Dermis blood vessel endothelial cell (primary cell): ENCODE measurements around the gene ASH1L. TPM values are rescaled to one million over a fixed set of nuclear protein-coding genes. Genes with fewer than 3 reads are reported as not detected.

Experiments
- DNase-seq: peaks from one replicate; pipeline ENCODE4 v3.0.0; 2010
- total RNA-seq: library from RNA; depleted of rRNA; stranded (reverse); fragments of >200 nt; gene quantifications from 2 replicates; pipeline ENCODE4 v1.2.3, GENCODE V29; 2014

The ASH1L gene
- total RNA-seq, 1 donor from 2014 or later, result 24.2 TPM

- no peak for DNase-seq
These were observed 236.0 kb downstream of the ASH1L start for GRCh38 chr1:155326631-155327037.

- DNase-seq, result no peak
These were observed 236.5 kb downstream of the ASH1L start for GRCh38 chr1:155326020-155326526.

DNA sequence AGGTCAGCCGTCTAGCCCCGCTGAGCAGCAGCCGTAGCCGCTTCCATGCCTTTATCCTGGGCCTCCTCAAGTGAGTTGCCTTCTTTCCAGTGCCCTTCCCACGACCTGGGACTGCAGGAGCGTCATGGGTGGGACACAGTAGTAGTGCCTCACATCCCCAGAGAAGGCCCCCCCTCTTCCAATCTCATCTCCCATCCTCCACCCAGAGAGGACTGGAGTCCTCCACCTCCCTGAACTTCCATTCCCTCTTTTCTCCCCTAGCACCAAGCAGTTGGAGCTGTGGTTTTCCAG lies 237.1 kb downstream of the ASH1L start:
- DNase-seq, result no peak

DNA sequence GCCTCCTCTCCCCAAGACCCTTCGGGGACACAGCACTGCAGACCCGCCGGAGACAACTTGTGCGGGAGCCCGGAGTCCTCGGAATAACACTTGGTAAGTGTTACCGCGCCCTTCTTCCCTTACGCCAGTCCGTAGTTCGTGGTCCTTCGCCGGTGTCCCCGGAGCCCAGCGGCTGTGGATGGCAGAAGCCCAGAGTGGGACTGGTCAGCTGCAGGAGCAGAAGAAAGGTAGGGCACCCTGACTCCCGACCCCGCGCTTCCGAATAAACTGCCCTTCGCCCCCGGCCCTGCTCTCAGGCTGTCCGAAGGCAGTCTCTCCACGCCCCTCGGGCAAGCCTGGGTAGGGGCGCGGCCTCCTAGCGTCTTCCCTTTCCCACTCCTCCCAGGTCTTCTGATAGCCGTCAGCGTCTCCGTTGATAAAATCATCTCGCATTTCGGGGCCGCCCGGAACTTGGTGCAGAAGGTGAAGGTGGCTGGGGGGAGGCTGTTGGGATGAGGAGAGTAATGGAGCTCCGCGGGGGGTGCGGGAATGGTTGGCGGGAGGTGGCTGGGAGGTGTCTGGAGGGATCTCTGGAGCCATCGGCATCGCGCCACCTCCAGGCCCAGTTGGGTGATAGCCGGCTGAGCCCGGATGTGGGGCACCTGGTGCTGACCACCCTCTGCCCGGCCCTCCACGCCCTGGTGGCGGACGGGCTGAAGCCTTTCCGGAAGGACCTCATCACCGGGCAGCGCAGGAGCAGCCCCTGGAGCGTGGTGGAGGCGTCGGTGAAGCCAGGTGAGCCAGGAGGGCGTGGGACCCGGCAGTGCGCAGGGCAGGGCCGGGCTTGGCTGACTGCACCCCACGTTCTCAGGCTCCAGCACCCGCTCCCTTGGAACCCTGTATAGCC lies 237.6 kb downstream of the ASH1L start:
- DNase-seq, result peak; percentile 69

- DNase-seq, result peak; percentile 96
These were observed 238.4 kb downstream of the ASH1L start for GRCh38 chr1:155324037-155324716.

GRCh38 chr1:155323729-155324036 lies 238.9 kb downstream of the ASH1L start:
- DNase-seq, result peak; percentile 92

DNA sequence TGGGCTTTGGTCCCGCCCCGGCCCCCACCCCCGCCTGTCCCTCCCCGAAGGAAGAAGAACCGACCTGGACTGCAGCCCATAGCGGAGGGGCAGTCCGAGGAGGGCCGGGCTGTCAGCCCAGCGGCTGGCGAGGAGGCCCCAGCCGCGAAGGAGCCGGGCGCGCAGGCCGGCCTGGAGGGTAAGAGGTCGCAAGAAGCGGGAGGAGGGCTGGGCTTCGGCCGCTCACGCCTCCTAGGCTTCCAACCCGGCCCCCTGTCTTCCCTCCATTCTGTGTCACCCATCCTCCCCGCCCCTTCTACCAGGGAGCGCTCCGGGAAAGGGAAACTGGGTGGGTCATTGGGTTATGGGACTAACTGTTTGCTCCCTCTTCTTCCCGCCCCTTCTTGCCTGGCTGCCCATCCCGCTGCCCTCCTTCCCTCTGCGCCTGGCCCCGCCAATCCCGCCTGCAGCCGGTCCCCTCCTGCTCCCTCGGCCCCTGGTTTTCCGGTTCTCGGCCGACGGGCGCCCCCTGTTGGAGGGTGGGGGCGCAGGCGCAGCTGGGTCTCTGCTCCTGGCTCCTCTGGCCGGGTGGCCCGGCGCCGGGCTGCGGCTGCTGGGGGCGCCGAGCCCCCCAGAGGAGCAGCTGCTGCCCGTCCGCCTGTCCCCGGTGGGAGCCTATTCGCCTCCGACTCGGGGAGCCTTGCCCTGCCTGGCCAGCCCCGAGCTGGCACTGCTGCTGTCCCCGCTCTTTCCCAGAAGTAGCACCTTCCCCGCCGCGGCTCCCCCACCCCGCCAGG lies 239.5 kb downstream of the ASH1L start:
- DNase-seq, result peak; percentile 91

GRCh38 chr1:155322571-155322952 lies 240.0 kb downstream of the ASH1L start:
- peak; percentile 62 for DNase-seq

DNA sequence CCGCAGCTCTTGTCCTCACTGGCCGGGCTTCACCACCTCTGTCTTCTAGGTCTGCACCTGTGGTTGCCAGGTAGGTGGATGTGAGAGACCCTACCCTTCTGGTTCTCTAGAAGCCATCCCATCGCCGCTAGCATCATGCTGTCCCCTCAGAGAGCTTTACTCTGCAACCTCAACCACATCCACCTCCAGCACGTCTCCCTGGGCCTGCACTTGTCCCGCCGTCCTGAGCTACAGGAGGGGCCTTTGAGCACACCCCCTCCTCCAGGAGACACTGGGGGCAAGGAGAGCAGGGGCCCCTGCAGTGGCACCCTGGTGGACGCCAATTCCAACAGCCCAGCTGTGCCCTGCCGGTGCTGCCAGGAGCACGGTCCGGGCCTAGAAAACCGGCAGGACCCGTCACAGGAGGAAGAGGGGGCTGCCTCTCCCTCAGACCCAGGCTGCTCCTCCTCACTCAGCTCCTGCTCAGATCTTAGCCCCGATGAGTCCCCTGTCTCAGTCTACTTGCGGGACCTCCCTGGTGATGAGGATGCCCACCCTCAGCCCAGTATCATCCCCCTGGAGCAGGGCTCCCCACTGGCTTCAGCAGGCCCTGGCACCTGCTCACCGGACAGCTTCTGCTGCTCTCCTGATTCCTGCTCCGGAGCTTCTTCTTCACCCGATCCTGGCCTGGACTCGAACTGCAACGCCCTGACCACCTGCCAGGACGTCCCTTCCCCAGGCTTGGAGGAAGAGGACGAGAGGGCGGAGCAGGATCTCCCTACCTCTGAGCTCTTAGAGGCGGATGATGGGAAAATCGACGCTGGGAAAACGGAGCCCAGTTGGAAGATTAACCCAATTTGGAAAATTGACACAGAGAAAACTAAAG lies 240.7 kb downstream of the ASH1L start:
- peak; percentile 17 for DNase-seq

DNA sequence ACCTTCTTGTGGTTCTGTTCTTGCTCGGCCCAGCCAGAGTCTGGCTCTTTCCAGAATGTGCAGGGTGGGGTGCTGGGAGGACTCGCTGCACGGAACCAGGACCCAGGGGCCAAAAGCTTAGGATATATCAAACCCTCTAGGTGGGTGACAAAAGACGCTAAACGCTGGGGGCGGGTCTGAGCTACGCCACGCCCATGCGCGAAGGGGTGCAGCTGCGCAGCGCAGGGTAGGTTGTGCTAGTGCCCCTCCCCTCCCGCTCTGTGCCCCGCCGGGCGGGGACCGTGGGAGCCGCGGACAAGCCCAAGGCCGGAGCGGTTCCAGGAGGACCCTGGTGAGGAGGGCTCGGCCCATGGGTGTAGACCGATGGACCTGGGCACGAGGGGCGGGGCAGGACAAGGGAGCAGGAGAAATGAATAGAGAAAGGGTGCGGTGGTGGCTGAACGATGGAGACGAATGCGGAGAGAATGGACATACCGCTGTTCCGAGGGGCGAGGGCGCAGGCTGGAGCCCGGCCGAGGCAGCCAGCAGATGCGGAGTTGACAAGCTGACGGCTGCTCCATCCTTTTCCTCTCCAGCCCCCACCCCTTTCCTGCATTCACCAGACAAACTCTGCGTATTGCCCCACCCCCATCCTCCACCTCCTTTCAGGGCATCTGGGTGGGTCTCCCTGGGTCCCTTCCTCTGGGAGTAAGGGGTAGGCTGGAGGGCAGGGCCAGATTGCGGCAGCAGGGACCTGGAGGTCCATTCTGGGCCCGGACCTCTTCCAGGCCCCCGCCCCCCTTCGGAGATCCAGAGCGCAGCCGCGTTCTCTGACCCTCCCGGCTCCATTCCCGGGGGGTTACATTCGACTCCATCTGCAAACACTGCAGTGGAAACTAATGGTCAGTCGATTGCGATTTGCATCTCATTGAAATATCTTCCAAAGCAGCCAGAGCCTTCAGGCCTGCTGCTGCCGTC lies 241.7 kb downstream of the ASH1L start, which contains the start of gene RUSC1:
Gene RUSC1, plus strand, starts transcription at position 234 of the 957 bp plus-strand sequence. CDS start 880 bp downstream, outside the sequence.
- peak; percentile 72 for DNase-seq

- no peak for DNase-seq
These were observed 242.4 kb downstream of the ASH1L start for GRCh38 chr1:155320252-155320651.

DNA sequence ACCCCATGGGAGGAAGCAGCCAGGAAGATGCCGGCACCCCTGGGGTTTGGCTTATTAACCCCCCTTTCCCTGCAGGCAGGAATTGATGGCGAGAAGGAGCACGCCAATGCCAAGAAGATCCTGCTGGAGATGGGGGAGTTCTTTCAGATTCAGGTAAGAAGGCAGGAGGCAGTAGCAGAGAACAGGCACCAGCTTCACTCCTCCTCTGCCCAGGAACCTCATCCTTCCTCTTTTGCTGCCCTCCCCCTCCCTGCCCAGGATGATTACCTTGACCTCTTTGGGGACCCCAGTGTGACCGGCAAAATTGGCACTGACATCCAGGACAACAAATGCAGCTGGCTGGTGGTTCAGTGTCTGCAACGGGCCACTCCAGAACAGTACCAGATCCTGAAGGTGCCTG lies 243.1 kb downstream of the ASH1L start:
- no peak for DNase-seq

DNA sequence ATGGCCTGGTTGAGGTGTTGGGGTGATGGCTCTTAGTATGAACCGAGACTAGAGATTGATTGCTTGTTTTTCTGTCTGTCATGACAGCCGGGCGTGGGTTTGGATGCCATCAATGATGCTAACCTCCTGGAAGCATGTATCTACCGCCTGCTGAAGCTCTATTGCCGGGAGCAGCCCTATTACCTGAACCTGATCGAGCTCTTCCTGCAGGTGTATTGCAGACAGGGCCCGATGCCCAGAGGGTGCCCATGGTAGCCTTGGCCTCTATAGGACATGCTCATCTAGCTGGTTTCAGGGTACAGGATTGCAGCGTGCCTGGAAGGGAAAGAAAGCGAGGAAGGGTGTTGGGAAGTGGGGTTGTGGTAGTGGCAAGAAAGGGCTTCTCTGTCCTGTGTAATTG lies 244.5 kb downstream of the ASH1L start:
- no peak for DNase-seq

- no peak for DNase-seq
These were observed 245.7 kb downstream of the ASH1L start for GRCh38 chr1:155316922-155317321.

- DNase-seq, result no peak
These were observed 249.3 kb downstream of the ASH1L start for GRCh38 chr1:155313261-155313660.

DNA sequence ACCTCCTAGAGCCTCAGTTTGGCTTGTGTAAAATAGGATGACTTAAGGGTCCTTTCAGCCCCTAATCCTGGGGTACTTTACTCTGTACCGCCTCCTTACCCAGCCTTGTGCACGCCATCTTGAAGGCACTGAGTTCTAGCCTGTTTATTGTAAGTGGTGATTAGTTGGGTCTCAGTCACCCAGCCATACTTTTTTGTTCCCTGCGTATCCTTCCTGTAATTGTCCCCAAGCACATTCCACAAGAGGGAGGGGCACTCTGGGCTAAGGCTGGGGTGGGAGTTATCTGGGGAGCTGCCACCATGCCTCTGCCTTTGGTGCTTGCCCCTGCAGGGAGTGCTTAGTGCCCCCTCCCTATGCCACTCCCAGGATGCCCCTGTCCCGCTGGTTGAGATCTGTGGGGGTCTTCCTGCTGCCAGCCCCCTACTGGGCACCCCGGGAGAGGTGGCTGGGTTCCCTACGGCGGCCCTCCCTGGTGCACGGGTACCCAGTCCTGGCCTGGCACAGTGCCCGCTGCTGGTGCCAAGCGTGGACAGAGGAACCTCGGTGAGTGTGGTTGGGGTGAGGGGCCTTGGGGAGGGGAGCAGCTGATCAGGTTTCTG lies 253.1 kb downstream of the ASH1L start:
- DNase-seq, result peak; percentile 85

DNA sequence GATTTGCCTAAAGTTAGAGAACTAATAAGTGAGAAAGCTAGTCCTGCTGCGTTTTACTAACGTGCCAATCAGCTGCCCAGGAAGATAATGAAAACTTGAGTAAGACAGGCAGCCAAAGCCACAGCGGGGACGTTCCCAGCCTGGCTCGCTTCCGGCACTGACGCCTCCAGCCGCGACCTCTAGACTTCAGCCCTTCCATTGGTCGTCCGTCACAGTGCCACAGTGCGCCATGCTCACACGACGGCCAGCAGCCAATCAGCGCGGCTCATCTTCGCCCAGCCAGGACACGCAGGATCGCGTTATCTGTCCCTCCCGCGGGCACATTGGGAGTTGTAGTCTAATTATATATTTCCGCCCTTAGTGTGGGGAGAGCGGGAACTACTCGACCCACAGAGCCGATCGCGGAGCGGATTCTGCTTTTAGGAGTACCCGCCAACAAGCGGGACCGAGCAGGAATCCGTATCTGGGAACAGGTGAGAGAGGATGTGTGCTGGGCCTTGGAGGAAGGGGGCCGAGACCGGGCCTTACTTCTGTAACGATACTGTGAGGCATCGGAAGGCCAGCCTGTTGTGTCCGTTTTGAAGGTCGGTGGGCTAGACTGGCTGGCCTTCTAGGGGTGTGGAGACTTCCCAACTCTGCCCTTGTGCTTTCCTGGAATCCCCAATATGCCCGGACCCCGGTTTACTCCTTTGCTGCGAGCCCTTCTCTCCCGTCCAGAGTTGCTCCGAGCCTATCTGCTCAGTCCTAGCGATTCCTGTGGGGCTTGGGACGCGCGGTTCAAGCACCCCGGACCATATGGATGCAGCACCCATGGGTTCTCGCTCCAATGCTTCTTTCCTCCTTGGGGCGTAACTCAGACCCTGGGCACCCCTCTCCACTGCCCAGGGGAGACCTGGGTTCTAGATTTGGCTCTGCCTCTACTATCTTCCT lies 253.8 kb downstream of the ASH1L start, which contains the start of gene FDPS:
Gene FDPS, plus strand, starts transcription at position 374 of the 930 bp plus-strand sequence. CDS start 924 bp downstream, outside the sequence.
- DNase-seq, result peak; percentile 100

DNA sequence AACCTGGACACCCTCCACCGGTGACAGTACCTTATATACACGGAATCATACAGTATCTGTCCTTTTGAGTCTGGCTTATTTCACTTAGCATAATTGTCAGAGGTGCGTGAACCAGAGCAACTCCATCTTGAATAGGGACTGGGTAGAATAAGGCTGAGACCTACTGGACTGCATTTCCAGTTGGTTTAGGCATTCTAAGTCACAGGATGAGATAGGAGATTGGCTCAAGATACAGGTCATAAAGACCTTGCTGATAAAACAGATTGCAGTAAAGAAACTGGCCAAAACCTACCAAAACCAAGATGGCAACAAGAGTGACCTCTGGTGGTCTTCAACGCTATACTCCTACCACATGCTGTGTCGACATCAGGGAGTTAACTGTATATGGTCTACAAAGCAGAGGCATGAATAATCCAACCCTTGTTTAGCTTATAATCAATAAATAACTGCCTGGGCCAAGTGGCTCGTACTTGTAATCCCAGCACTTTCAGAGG lies 255.3 kb downstream of the ASH1L start:
- DNase-seq, result peak; percentile 75

- no peak for DNase-seq
These were observed 256.7 kb downstream of the ASH1L start for GRCh38 chr1:155305881-155306391.
